GM19438 (cell line): ENCODE data around the gene KDM8.
"Not testable (repeated sequence)": the region's sequence is repeated elsewhere in the genome, so short reads cannot be mapped to it uniquely, and the experiment has no call there.

ENCODE experiments used
- ATAC-seq: cut with Tn5 transposase; IDR thresholded peaks from one replicate; pipeline ENCODE4 v1.9.1; 2021; ENCODE audit warnings: low read depth; ENCODE audit not compliant: unreplicated experiment

KDM8 gene

DNA sequence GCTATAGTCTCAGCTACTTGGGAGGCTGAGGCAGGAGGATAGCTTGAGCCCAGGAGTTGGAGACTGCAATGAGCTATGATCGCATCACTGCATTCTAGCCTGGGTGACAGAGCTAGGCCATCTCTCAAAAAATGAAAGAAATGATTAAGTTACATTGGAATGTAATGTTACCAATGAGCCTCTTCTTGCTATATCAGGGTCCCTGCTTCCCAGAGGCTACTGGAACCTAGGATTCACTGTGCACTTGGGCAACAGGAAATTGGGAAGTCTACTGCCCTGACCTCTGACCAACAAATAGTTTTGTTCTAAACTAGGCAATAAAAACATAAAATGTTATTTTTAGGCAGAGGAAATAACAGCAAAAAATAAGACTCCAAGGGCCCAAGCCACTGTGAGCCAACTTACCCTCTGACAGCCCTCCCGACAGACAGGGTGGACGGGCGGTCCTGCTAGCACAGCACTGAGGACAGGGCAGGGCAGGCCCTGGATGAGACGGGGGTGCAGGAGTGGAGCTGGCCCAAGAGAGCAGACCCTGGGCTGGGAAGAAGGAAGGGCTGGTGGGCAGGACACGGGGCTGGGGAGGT is 37.7 kb downstream of the KDM8 start:
- ATAC-seq: no peak

DNA sequence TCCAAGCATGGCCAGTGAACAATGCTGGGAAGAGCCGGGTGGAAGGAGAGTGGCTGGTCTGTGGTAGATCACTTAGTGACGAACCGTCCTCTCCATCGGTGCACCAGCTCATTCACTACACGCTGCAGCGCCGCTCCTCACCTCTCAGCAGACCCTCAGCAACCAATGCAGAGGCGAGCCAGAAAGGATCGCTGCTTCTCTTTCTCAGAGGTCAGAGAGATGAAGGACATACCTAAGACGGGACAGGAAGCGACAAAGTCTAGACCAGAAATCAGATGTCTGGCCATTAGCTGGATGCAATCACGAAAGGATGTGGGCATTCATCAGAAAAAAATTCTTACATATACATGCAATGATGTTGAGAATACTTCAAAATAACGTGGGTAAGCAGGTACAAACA is 38.3 kb downstream of the KDM8 start:
- ATAC-seq: no peak

DNA sequence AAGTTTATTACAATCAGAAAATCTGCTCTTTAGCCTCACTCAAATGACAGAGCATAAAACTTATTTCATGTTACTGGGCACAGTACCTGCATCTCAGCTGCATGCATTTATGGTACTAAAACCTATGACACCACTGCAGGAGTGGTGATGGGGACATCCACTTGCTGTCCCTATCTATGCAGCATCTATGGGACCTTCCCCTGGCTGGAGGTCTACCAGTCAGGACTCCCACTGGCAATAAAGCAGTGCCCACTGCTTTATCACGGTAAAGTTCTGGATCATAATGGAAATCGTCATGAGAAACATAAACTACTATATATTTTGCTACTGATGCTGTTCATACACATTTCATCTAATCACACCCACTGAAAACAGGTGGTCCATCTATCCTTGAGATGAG is 39.1 kb downstream of the KDM8 start:
- ATAC-seq: no peak

DNA sequence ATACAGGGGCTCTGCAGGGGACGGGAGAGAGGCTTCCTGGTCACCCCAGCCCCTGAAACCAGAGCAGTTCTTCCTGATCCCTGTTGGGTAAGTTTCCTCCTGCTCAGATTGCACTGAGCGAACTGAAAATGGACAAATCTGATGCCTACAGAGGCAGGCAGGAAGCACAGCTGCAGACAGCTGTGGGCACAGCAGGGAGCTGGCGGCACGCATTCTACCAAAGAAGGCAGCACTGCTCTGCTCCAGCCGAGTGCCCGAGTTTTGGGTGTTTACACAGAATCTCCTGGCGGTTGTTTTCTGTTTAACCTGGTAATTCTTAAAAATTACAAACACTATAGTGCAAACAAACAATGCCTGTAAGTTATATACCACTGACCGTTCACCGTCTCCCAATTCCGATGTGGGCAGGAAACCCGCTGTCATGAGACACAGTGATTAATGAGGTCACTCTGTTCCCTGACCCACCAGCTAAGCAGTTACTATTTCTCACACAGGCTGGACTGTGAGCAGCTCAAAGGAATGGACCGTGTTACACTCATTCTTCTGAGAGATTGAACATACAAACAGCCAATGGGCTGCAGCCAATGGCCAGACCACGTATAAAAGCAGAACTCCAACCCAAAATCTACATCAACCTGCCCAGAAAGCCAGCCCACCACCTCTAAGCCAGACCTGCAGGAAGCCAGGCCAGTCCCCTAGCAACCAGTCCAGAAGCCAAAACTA is 39.7 kb downstream of the KDM8 start:
- no peak for ATAC-seq

DNA sequence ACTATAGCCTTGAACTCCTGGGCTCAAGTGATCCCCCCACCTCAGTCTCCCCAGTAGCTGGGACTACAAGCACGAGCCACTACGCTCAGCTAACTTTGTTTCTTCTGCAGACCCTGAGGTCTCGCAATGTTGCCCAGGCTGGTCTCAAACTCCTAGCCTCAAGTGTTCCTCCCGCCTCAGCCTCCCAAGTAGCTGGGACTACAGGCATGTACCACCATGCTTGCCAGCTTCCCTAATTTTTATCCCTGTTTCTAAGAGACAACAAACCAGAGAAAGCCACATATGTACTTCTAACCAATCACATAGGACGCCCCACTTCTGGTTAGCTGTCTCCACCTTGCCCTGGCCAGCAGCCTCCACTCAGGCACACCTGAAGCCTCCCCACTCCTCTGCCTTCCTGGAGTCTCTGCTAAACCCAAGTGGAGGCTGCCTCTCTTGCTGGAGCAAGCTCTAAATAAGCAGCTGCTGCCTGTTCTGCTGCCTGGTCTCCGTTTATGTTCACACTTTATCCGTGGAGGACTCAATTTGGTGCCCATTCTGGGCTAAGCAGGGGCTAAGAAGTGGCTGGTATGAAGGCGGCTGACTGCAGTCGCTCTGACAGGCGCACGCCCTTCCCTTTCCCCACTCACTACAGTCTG is 40.5 kb downstream of the KDM8 start:
- no peak for ATAC-seq

DNA sequence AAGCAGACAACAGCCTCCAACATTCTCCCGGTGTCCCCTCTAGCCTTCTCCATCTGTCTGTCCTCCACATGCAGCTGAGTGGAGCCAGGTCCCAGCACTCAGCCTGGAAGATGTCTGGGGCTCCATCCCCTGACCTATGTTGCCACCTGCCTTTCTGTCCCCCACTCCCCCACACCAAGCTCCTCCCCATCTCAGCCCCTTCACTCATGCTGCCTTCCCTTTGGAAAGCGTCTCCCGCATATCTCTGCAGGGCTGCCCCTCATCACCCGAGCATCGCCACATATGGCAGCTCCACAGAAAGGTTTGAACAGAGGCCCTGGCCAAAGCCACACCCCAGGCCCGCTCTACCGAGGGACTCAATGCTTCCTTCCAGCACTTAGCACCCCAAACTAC is 41.0 kb downstream of the KDM8 start:
- no peak for ATAC-seq

DNA sequence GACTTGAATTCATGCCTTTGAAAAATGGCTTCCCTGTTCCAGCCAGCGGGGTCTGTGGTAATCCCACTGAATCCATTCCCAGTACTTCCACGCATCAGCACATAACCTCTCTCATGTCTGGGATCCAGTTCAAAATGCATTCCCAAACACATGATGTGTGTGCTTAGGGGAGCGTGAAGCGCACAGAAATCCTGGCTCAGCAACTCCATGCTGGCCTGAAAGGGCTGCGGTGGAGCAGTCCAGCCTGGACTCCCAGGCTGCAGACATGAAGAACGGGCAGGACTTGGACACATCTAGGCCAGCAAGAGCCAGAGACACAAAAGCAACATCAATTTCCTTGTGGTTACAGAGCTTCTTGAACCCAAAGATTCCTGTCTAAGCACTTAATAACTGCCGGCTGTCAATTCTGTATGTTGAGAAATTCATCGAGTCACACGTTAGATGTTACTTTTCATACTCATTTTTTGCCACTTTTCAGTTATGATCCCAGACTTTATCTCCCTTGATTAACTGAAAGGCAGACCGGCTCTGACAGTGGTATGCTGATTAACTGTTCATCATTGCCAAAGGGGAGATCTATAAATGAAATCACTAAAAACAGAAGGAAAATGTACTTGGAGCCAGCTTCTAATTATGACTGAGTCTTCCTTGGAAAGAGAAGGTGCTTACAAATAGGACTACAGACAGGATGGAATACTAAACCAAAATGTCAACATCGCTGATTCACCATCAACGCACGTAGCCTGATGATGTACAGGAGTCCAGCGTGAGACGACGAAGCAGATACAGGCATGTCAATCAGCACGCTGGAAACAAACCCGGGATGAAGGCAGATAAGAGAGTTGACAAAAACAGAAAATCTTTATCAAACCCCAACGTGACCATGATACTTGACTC is 42.2 kb downstream of the KDM8 start:
- no peak for ATAC-seq

DNA sequence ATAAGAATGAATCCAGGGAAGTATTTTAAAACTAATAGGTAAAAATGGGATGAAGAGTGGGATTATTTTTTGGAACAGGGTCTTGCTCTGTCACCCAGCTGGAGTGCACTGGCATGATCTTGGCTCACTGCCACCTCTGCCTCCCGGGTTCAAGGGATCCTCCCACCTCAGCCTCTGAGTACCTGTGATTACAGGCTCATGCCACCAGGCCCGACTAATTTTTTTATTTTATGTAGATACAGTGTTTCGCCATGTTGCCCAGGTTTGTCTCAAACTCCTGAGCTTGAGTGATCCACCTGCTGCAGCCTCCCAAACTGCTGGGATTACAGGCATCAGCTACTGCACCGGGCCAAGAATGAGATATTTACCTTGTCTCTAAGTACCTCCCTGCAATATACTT is 43.1 kb downstream of the KDM8 start:
- no peak for ATAC-seq

DNA sequence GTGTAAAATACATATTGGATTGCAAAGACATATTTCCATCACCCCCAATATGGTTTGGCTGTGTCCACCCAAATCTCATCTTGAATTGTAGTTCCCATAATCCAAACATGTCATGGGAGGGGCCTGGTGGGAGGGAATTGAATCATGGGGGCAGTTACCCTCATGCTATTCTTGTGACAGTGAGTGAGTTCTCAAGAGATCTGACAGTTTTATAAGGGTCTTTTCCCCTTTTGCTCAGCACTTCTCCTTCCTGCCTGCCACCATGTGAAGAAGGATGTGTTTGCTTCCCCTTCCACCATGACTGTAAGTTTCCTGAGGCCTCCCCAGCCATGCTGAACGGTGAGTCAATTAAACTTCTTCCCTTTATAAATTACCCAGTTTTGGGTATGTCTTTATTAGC is 43.8 kb downstream of the KDM8 start:
- not testable (repeated sequence) for ATAC-seq

DNA sequence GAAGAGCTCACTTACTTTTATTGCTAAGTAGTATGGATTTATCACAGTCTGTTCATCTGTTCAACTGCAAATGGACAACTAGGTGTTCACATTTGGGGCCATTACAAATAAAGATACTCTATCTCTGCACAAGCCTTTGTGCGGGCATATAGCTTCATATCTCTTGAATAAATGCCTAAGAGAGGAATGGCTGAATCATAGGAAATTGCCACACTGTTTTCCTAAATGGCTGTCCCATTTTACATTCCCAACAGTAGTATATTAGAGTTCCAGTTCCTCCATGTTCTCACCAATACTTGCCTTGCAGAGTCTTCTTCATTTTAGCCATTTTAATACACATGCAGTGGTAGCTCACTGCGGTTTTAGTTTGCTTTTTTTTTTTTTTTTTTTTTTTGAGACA is 44.7 kb downstream of the KDM8 start:
- ATAC-seq: no peak

DNA sequence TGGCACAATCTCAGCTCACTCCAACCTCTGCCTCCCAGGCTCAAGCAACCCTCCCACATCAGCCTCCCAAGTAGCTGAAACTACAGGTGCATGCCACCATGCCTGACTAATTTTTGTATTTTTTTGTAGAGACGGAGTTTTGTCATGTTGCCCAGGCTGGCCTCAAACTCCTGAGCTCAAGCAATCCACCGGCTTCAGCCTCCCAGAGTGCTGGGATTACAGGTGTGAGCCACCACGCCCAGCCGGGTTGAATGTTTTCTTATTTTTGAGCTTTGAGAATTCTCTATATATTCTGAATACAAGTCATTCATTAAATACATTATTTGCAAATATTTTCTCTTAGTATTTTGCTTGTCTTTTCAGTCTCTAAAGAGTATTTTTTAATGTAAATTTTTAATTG is 45.6 kb downstream of the KDM8 start:
- not testable (repeated sequence) for ATAC-seq

DNA sequence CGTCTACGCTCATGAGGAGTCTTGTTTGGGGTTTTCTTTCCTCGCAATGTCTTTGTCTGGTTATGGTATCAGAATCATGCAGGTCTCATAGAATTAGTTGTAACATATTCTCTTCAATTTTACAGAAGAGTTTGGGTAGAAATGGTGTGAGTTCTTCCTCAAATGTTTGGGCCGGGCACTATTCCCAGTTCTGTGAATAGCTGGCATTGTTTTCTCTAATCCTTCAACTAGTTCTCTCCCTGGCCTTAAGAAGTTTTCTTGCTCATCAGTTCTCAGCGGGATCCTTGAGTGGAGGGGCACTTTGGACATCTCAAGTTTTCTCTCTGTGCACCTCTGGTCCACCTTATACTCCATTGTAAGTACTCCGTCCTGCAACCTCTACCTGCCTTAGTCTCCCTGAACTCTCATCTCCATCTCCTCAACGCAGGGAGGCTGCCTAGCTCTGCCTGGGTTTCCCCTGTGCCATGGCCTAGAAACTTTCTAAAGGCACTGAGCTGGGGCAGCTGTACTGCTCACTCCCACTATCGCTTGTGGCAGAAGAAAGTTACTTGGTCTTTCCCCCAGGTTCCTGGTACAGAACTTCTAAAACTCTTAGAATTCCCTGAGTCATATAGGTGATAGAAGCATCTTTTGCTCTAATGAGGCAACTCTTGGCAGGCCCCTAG is 48.3 kb downstream of the KDM8 start:
- ATAC-seq: no peak

DNA sequence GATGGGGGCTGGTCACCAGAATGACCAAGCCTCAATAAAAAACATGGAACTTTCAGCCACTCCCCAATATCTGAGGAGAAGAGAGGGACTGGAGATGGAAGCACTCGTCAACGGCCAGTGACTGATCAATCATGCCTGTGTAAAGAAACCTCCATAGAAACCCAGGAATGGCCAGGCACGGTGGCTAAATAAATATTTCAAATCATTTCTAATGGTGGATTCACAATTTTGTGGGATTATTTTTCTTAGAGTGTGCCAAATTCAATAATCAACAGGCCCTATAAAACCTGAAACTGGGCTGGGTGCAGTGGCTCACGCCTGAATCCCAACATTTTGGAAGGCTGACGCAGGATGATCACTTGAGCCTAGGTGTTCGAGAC is 48.9 kb downstream of the KDM8 start:
- ATAC-seq: no peak

DNA sequence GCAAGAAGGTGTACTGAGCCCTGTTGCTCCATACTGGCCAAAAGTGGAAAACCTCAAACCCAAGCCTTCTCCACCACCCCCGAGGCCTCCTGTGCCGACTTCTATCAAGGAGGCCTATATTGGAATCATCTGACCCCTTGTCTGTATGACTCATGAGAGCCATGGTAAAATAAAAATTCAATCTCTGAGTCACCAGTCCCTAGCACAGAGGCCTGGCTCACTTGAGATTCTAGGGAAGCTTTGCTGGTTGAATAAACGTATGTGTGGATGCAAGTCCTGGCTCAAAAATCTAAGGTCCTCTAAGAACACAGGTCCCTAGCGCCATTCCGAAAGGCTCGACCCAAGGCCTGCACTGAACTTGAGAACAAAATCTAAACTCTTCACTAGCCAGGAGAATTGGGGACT is 50.2 kb downstream of the KDM8 start:
- ATAC-seq: no peak

DNA sequence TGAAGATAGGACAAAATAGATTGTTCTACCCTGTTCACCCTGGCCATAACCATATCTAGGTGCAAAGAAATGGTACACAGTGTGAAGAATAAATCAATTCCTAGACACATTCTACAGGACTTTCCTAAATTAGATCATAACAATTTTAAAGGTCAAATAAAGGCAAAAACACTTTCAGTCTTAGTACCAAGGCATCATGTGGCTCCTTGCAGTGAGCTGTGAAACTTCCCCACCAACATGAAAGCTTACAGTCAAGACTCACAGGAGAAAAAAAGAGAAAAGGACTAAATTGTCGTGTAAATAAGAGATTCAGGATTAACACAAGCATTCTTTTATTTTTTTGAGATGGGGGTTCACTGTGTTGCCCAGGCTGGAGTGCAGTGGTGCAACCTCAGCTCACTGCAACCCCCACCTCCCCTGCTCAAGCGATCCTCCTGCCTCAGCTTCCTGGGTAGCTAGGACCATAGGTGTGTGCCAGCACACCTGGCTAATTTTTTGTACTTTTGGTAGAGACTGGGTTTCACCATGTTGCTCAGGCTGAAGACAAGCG is 51.0 kb downstream of the KDM8 start:
- ATAC-seq: no peak

DNA sequence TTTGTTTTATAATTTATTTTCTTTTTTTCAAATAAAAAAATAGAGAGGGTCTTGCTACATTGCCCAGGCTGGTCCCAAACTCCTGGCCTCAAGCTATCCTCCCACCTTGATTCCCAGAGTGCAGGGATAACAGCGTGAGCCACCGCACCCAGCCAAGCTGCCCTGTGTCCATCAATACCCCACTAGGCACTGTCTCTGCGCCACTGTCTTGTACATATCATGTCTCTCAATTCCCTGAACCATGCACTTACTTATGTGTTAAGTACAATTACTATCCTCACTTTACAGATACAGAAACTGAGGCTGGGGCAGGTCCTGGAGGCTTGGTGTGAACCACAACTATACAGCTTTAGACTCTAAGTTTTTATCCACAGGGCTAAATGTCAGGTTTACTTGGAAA is 53.5 kb downstream of the KDM8 start:
- ATAC-seq: no peak

DNA sequence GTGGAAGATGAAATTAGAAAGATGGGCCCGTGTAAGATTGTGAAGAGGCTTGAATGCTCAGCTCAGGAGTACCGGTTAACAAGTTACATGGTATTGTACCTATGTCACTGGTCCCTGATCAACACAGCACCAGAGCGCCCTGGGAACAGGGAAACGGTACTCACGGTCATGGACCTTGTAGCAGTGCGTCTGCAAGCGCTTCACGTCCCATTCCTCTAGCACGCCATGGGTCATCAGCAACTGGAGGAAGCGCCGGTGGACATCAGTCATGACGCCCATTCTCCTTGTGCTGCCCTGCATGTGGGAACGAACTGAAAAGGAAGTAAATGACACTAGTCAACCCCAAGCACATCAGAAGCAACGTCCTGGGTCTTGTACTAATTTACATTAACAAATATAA is 53.9 kb downstream of the KDM8 start:
- no peak for ATAC-seq

DNA sequence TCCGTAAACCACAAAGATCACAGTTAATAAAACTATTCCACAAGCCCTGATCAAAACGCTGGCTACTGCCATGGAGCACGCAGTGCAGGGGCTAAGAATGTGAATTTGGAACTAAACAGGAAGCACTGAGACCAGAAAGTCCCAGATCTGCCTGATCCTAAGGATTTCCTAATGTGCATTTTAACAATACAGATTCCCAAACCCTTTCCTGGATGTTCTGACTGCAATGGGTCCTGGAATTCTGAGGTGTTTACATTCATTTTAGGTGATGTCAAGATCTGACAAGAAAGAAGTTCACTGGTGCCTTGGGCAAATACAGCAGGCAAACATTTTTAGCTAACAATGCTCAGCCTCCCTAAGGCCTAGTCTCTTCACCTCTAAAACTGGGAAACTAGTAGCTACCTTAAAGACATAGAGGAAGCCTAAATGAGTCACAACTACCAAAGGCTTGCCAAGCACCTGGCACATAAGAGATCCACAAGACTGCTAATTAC is 55.0 kb downstream of the KDM8 start:
- ATAC-seq: no peak

DNA sequence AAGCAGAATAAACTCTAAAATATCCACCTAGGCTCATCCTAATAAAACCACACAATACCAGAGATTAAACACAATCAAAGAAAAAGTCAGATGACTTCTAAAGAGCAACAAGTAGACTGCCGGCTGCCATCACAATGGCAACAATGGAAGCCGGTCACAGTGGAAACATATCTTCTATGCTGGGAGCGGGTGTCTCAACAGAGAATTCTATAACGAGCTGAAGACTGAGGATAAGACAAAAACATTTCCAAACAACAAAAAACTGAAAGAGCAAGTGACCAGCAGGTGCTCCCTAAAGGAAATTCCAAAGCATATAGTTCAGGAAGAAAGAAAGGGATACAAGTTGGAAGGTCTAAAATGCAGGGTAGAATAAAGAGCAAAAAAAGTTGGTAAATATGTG is 56.4 kb downstream of the KDM8 start:
- ATAC-seq: no peak

DNA sequence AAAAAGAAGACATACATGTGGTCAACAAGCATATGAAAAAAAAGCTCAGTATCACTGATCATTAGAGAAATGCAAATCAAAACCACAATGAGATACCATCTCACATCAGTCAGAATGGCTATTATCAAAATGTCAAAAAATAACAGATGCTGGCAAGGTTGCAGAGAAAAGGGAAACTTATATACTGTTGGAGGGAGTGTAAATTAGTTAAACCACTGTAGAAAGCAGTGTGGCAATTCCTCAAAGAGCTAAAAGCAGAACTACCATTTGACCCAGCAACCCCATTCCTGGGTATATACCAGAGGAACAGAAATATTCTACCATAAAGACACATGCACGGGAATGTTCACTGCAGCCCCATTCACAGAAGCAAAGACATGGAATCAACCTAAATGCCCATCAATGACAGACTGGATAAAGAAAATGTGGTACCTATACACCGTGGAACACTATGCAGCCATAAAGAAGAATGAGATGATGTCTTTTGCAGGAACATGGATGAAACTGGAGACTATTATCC is 59.6 kb downstream of the KDM8 start:
- not testable (repeated sequence) for ATAC-seq
